Transverse colon (tissue), 4 donors: ENCODE data around the gene MOV10L1. TPM values are rescaled to one million over a fixed set of nuclear protein-coding genes. Genes with fewer than 3 reads are reported as not detected.
"Not testable (repeated sequence)": the region's sequence is repeated elsewhere in the genome, so short reads cannot be mapped to it uniquely, and the experiment has no call there.

Experiments
- DNase-seq: peaks from one replicate; pipeline ENCODE4 v3.0.0-alpha.2; 2019
- H3K27ac ChIP-seq, 4 donors: fragments of 200-600 bp; sonication (generic); 2 replicates each; pipeline ENCODE4 v1.5.1; 2016 to 2018; ENCODE audit warnings: inconsistent platforms in 4 of 4
- H3K27me3 ChIP-seq: fragments of 200-600 bp; sonication (generic); 2 replicates; pipeline ENCODE4 v1.5.1; 2017; ENCODE audit warnings: inconsistent platforms
- H3K36me3 ChIP-seq, 4 donors: fragments of 200-600 bp; sonication (generic); 2 replicates each; pipeline ENCODE4 v1.5.1; 2017 to 2019; ENCODE audit warnings: inconsistent platforms in 4 of 4
- H3K4me1 ChIP-seq, 4 donors: fragments of 200-600 bp; sonication (generic); 2 replicates each; pipeline ENCODE4 v1.5.1; 2017 to 2020; ENCODE audit warnings: inconsistent platforms in 4 of 4
- H3K4me3 ChIP-seq, 4 donors: fragments of 200-600 bp; sonication (generic); 1 replicate in 1 of 4; 2 replicates in 3 of 4; pipeline versions ENCODE4 v1.5.1 to v1.6.1; 2017 to 2019; ENCODE audit warnings: inconsistent platforms in 4 of 4
- H3K9me3 ChIP-seq, 2 donors: fragments of 200-600 bp; sonication (generic); 2 replicates each; pipeline ENCODE4 v1.5.1; 2017 to 2019; ENCODE audit warnings: inconsistent platforms in 2 of 2
- CTCF ChIP-seq, 5 experiments: fragments of 200-600 bp in 3 of 5; fragments of 450-650 bp in 2 of 5; sonication (generic) in 3 of 5; IDR thresholded peaks; 1 replicate in 2 of 5; 2 replicates in 3 of 5; pipeline ENCODE4 v1.5.1; 2016 to 2017; ENCODE audit warnings: antibody characterized with exemption in 5 of 5, inconsistent platforms in 3 of 5, mild to moderate bottlenecking in 2 of 5, moderate library complexity in 1 of 5
- EP300 ChIP-seq: sonication (generic); formaldehyde crosslinking; IDR thresholded peaks from one replicate; pipeline ENCODE4 v1.6.1; 2017; ENCODE audit warnings: antibody characterized with exemption, low read depth
- POLR2A ChIP-seq: fragments of 450-650 bp; IDR thresholded peaks from one replicate; pipeline ENCODE4 v1.6.1; 2016; ENCODE audit warnings: antibody characterized with exemption, mild to moderate bottlenecking, moderate library complexity
- POLR2AphosphoS5 ChIP-seq, 3 donors: sonication (generic); formaldehyde crosslinking; IDR thresholded peaks; one replicate each; pipeline ENCODE4 v1.6.1; 2016; ENCODE audit warnings: antibody characterized with exemption in 3 of 3
- WGBS, 2 donors: methylation state at CpG; one replicate each; pipeline ENCODE4 v1.1.5; 2018; ENCODE audit warnings: low coverage in 1 of 2; 5-methylcytosine and 5-hydroxymethylcytosine counted together
- in situ Hi-C, 4 donors: fragments of 200-750 bp; cut with MboI; loops; one replicate each; pipeline versions ENCODE4 v1.15.0 to v1.15.1; 2017; ENCODE audit warnings: low sequenced_read_pairs in 3 of 4, low pct_ligation_motif_present in 1 of 4, low pct_unique_long_range_greater_than_20kb in 1 of 4
- intact Hi-C: fragments of 100-400 bp; cut with DNase I; formaldehyde crosslinking; loops from one replicate; pipeline ENCODE4 v1.15.1; 2023; ENCODE audit warnings: low total_unique reads
- total RNA-seq, 4 donors: library from RNA; depleted of rRNA; stranded (reverse); fragments of >200 nt; gene quantifications; one replicate each; pipeline ENCODE4 v1.1.0, GENCODE V29; 2016

The MOV10L1 gene
- total RNA-seq, 4 donors from 2014 or later, result 0.20 to 0.48 (median 0.41) TPM; not detected in 1

- no peak for DNase-seq
- WGBS, 2 donors, result 91% methylated on average over 10 of the region's 10 CpGs; no CpG with 5 or more reads in 1 of the 2 donors
- no peak overlapping the region for H3K27ac ChIP-seq
- H3K4me3 ChIP-seq, result no peak overlapping the region
- intact Hi-C loops (no loop called here), in situ Hi-C loops (no loop called here)
- TF ChIP-seq CTCF (IDR thresholded peaks at IDR 0.05), result no peak
- no peak for TF ChIP-seq EP300
- no peak for TF ChIP-seq POLR2AphosphoS5 (IDR thresholded peaks at IDR 0.05)
- TF ChIP-seq POLR2A, result no peak
- H3K9me3 ChIP-seq, result no peaks in the 10 kb centered on the region
- peaks cover 2% of the 10 kb centered on the region for H3K27me3 ChIP-seq
- no peaks in the 10 kb centered on the region for H3K36me3 ChIP-seq
- no peaks in the 10 kb centered on the region for H3K4me1 ChIP-seq
These were observed 72.7 kb downstream of the MOV10L1 start for GRCh38 chr22:50162391-50162956.

GRCh38 chr22:50165436-50166123 is 75.8 kb downstream of the MOV10L1 start:
- peaks cover 0 to 8% (median 7%) of the 10 kb centered on the region in 4 donors for H3K4me1 ChIP-seq
- 93% methylated on average over 28 of the region's 28 CpGs; no CpG with 5 or more reads in 1 of the 2 donors for WGBS, 2 donors
- intact Hi-C loops, result no loop called here

GRCh38 chr22:50167689-50168489 is 78.1 kb downstream of the MOV10L1 start:
- Histone ChIP-seq H3K4me3 (no peak overlapping the region), H3K4me1 (peaks cover 0 to 13% (median 11%) of the 10 kb centered on the region in 4 donors), H3K36me3 (no peaks in the 10 kb centered on the region), H3K9me3 (no peaks in the 10 kb centered on the region), H3K27ac (no peak overlapping the region), H3K27me3 (peaks cover 43% of the 10 kb centered on the region)
- intact Hi-C loops (no loop called here), in situ Hi-C loops (no loop called here)
- 46 to 56% methylated on average over 8 to 11 of the region's 11 CpGs for WGBS, 2 donors
- TF ChIP-seq CTCF (IDR thresholded peaks at IDR 0.05), result no peak
- no peak for TF ChIP-seq EP300
- no peak for TF ChIP-seq POLR2AphosphoS5 (IDR thresholded peaks at IDR 0.05)
- TF ChIP-seq POLR2A, result no peak
- no peak for DNase-seq

More at GRCh38 chr22:50165436-50166123, 75.8 kb downstream of the MOV10L1 start:
- H3K27me3 ChIP-seq, result peaks cover 22% of the 10 kb centered on the region
- no peak overlapping the region for H3K27ac ChIP-seq
- H3K9me3 ChIP-seq, result no peaks in the 10 kb centered on the region
- TF ChIP-seq EP300 (no peak), POLR2A (no peak), POLR2AphosphoS5 (IDR thresholded peaks at IDR 0.05) (no peak), CTCF (IDR thresholded peaks at IDR 0.05) (no peak)
- H3K36me3 ChIP-seq, result no peaks in the 10 kb centered on the region
- DNase-seq, result no peak
- H3K4me3 ChIP-seq, result no peak overlapping the region
- in situ Hi-C loops, result no loop called here

GRCh38 chr22:50168490-50169180 is 78.8 kb downstream of the MOV10L1 start:
- 72 to 77% methylated on average over 5 of the region's 5 CpGs for WGBS, 2 donors
- H3K4me1 ChIP-seq, result peaks cover 0 to 13% (median 11%) of the 10 kb centered on the region in 4 donors
- H3K27me3 ChIP-seq, result peaks cover 50% of the 10 kb centered on the region
- intact Hi-C loops, H3K27ac ChIP-seq, H3K4me3 ChIP-seq, in situ Hi-C loops, DNase-seq, H3K9me3 ChIP-seq, H3K36me3 ChIP-seq: not testable (repeated sequence)
